Neural progenitor cell (in vitro differentiated cells): Measurements from ENCODE around the gene FRAS1. TPM values are rescaled to one million over a fixed set of nuclear protein-coding genes. Genes with fewer than 3 reads are reported as not detected.

Source experiments
- DNase-seq: peaks from one replicate; pipeline ENCODE4 v3.0.0-alpha.2; 2016; ENCODE audit warnings: low spot score
- H2AFZ ChIP-seq: fragments of 200-600 bp; sonication (generic); replicated peaks from 2 replicates; pipeline ENCODE4 v1.6.1; 2016; ENCODE audit warnings: antibody characterized with exemption
- H3F3A ChIP-seq: fragments of 200-600 bp; sonication (generic); 2 replicates; pipeline ENCODE4 v1.6.1; 2016; ENCODE audit warnings: antibody characterized with exemption, low read depth
- H3K27ac ChIP-seq: fragments of 200-600 bp; sonication (generic); 2 replicates; pipeline ENCODE4 v1.5.1; 2016; ENCODE audit warnings: mild to moderate bottlenecking
- H3K27me3 ChIP-seq: fragments of 200-600 bp; sonication (generic); 2 replicates; pipeline ENCODE4 v1.6.1; 2016; ENCODE audit warnings: mild to moderate bottlenecking, moderate library complexity
- H3K36me3 ChIP-seq: fragments of 200-600 bp; sonication (generic); 2 replicates; pipeline ENCODE4 v1.5.1; 2016
- H3K4me1 ChIP-seq: fragments of 200-600 bp; sonication (generic); 2 replicates; pipeline ENCODE4 v1.6.1; 2016; ENCODE audit warnings: mixed run types
- H3K4me2 ChIP-seq: fragments of 200-600 bp; sonication (generic); 2 replicates; pipeline ENCODE4 v1.6.1; 2016
- H3K4me3 ChIP-seq: fragments of 200-600 bp; sonication (generic); 2 replicates; pipeline ENCODE4 v1.5.1; 2016
- H3K79me2 ChIP-seq: fragments of 200-600 bp; sonication (generic); 2 replicates; pipeline ENCODE4 v1.6.1; 2016; ENCODE audit warnings: low read depth
- H3K9ac ChIP-seq: fragments of 200-600 bp; sonication (generic); 2 replicates; pipeline ENCODE4 v1.6.1; 2016
- H3K9me3 ChIP-seq: fragments of 200-600 bp; sonication (generic); 2 replicates; pipeline ENCODE4 v1.5.1; 2016; ENCODE audit warnings: low read depth
- H4K20me1 ChIP-seq: fragments of 200-600 bp; sonication (generic); 2 replicates; pipeline ENCODE4 v1.6.1; 2016; ENCODE audit warnings: low read depth
- H3K27ac Mint-ChIP-seq: 3 replicates; pipeline ENCODE4 v1.8.0; 2021; ENCODE audit warnings: mixed read lengths
- H3K27me3 Mint-ChIP-seq: 2 replicates; pipeline ENCODE4 v1.8.0; 2022; ENCODE audit warnings: low read depth, mild to moderate bottlenecking, inconsistent platforms, moderate library complexity, mixed read lengths; ENCODE audit not compliant: insufficient read depth
- H3K36me3 Mint-ChIP-seq: 3 replicates; pipeline ENCODE4 v1.8.0; 2021; ENCODE audit warnings: mixed read lengths
- H3K4me1 Mint-ChIP-seq: 3 replicates; pipeline ENCODE4 v1.8.0; 2021; ENCODE audit warnings: mixed read lengths
- H3K4me3 Mint-ChIP-seq: 3 replicates; pipeline ENCODE4 v1.8.0; 2021; ENCODE audit warnings: mild to moderate bottlenecking, moderate library complexity, mixed read lengths
- H3K9me3 Mint-ChIP-seq: 3 replicates; pipeline ENCODE4 v1.8.0; 2020; ENCODE audit warnings: mixed read lengths
- EZH2 ChIP-seq: fragments of 200-600 bp; sonication (generic); IDR thresholded peaks from 2 replicates; pipeline ENCODE4 v1.6.1; 2017; ENCODE audit warnings: antibody characterized with exemption, mild to moderate bottlenecking, moderate library complexity
- EZH2phosphoT487 ChIP-seq: fragments of 200-600 bp; sonication (generic); IDR thresholded peaks from 2 replicates; pipeline ENCODE4 v1.6.1; 2017; ENCODE audit warnings: antibody characterized with exemption
- total RNA-seq: library from RNA; depleted of rRNA; stranded (reverse); fragments of >200 nt; gene quantifications from 2 replicates; pipeline ENCODE4 v1.2.3, GENCODE V29; 2015; ENCODE audit warnings: low replicate concordance
- TF ChIP-seq, protein P1 (sequence below): fragments of 200-600 bp; sonication (generic); IDR thresholded peaks from 2 replicates; pipeline ENCODE4 v1.5.1; 2017; ENCODE audit warnings: antibody characterized with exemption, mild to moderate bottlenecking

FRAS1 gene
- total RNA-seq, 1 donor from 2014 or later: 21.3 TPM

DNA sequence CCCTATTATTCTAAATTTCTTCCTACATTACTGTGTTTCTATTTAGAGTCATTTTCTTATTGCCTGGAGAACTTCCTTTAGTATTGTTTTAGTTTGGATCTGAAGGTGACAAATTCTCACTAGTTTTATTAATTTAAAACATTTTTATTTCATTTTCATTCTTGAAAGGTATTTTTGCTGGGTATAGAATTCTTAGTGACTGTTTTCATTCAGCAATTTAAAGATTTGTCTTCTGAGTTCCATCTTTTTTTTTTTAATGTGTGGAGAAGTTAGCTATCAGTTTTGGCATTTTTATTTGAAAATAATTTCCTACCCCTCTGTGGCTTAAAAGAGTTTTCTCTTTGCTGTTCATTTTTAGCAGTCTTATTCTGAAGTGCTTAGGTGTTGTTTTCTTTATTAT lies 169.2 kb downstream of the FRAS1 start:
- H3K9me3 ChIP-seq: no peaks in the 10 kb centered on the region
- no peak overlapping the region for H3K4me3 Mint-ChIP-seq
- peaks cover 30% of the 10 kb centered on the region for H4K20me1 ChIP-seq
- peaks cover 2% of the 10 kb centered on the region for H3K27me3 Mint-ChIP-seq
- no peaks in the 10 kb centered on the region for H3K36me3 ChIP-seq
- peaks cover 19% of the 10 kb centered on the region for H3K4me1 ChIP-seq
- no peak overlapping the region for H3K27ac Mint-ChIP-seq
- no peak overlapping the region for H3K9ac ChIP-seq
- DNase-seq: no peak
- no peak overlapping the region for H3K4me2 ChIP-seq
- TF ChIP-seq EZH2 (no peak), EZH2phosphoT487 (no peak)
- TF ChIP-seq, protein P1, sequence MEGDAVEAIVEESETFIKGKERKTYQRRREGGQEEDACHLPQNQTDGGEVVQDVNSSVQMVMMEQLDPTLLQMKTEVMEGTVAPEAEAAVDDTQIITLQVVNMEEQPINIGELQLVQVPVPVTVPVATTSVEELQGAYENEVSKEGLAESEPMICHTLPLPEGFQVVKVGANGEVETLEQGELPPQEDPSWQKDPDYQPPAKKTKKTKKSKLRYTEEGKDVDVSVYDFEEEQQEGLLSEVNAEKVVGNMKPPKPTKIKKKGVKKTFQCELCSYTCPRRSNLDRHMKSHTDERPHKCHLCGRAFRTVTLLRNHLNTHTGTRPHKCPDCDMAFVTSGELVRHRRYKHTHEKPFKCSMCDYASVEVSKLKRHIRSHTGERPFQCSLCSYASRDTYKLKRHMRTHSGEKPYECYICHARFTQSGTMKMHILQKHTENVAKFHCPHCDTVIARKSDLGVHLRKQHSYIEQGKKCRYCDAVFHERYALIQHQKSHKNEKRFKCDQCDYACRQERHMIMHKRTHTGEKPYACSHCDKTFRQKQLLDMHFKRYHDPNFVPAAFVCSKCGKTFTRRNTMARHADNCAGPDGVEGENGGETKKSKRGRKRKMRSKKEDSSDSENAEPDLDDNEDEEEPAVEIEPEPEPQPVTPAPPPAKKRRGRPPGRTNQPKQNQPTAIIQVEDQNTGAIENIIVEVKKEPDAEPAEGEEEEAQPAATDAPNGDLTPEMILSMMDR: no peak
- H3K4me1 Mint-ChIP-seq: peaks cover 21% of the 10 kb centered on the region
- H3K36me3 Mint-ChIP-seq: peaks cover 2% of the 10 kb centered on the region
- H3K27ac ChIP-seq: no peak overlapping the region
- peaks cover 24% of the 10 kb centered on the region for H3F3A ChIP-seq
- peaks cover 10% of the 10 kb centered on the region for H3K79me2 ChIP-seq
- no peak overlapping the region for H3K4me3 ChIP-seq
- peaks cover 6% of the 10 kb centered on the region for H3K9me3 Mint-ChIP-seq
- H2AFZ ChIP-seq: no peak overlapping the region
- peaks cover 20% of the 10 kb centered on the region for H3K27me3 ChIP-seq

GRCh38 chr4:78227411-78228057 lies 170.4 kb downstream of the FRAS1 start:
- Histone ChIP-seq H3K36me3 (no peaks in the 10 kb centered on the region), H3K79me2 (peaks cover 10% of the 10 kb centered on the region), H3K4me2 (no peak overlapping the region), H3K27ac (no peak overlapping the region), H3K9me3 (no peaks in the 10 kb centered on the region), H3F3A (peaks cover 11% of the 10 kb centered on the region), H2AFZ (no peak overlapping the region), H3K4me3 (no peak overlapping the region), H3K4me1 (peaks cover 13% of the 10 kb centered on the region), H3K9ac (no peak overlapping the region), H4K20me1 (peaks cover 17% of the 10 kb centered on the region), H3K27me3 (peaks cover 10% of the 10 kb centered on the region)
- Mint-ChIP-seq H3K9me3 (peaks cover 6% of the 10 kb centered on the region), H3K36me3 (peaks cover 2% of the 10 kb centered on the region), H3K27ac (no peak overlapping the region), H3K4me1 (peaks cover 10% of the 10 kb centered on the region), H3K27me3 (peaks cover 2% of the 10 kb centered on the region), H3K4me3 (no peak overlapping the region)
- no peak for DNase-seq
- TF ChIP-seq EZH2phosphoT487 (no peak), EZH2 (no peak)
- TF ChIP-seq, protein P1: no peak

DNA sequence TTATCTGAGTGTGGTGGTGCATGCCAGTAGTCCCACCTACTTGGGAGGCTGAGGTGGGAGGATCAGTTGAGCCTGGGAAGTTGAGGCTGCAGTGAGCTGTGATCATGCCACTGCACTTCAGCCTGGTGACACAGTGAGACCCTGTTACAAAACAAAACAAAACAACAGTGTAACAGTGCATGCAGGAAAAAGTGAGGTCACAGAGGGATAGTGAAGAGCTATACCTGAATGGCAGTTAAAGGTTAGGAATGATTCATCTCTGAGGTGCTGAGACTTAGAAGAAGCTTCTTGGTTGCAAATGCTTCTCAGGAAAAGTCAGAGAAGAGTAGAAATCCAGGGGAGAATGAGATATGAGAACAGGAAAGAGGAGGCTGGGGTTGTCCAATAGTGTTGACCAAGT lies 178.7 kb downstream of the FRAS1 start:
- no peak overlapping the region for H3K4me3 Mint-ChIP-seq
- H3K79me2 ChIP-seq: peaks cover 3% of the 10 kb centered on the region

More for the DNA sequence above, 178.7 kb downstream of the FRAS1 start:
- DNase-seq: no peak
- Mint-ChIP-seq H3K27me3 (no peaks in the 10 kb centered on the region), H3K36me3 (no peaks in the 10 kb centered on the region), H3K27ac (no peak overlapping the region), H3K4me1 (peaks cover 9% of the 10 kb centered on the region), H3K9me3 (no peaks in the 10 kb centered on the region)
- H3K27me3 ChIP-seq: no peaks in the 10 kb centered on the region
- no peak overlapping the region for H2AFZ ChIP-seq
- no peaks in the 10 kb centered on the region for H3K9me3 ChIP-seq
- peaks cover 7% of the 10 kb centered on the region for H4K20me1 ChIP-seq
- no peak overlapping the region for H3K9ac ChIP-seq
- H3K4me3 ChIP-seq: no peak overlapping the region
- TF ChIP-seq EZH2phosphoT487 (no peak), EZH2 (no peak)
- TF ChIP-seq, protein P1: no peak
- no peak overlapping the region for H3K27ac ChIP-seq
- H3K4me2 ChIP-seq: no peak overlapping the region
- H3K4me1 ChIP-seq: peaks cover 8% of the 10 kb centered on the region
- H3F3A ChIP-seq: no peaks in the 10 kb centered on the region
- H3K36me3 ChIP-seq: no peaks in the 10 kb centered on the region
